ENCODE data around the gene BHLHA15.

Gene BHLHA15

GRCh38 chr7:98189559-98189958 lies 21.7 kb upstream of the BHLHA15 start:
- no peak for DNase-seq

- no peak for DNase-seq
These were observed 19.4 kb upstream of the BHLHA15 start for GRCh38 chr7:98191668-98192431.

DNA sequence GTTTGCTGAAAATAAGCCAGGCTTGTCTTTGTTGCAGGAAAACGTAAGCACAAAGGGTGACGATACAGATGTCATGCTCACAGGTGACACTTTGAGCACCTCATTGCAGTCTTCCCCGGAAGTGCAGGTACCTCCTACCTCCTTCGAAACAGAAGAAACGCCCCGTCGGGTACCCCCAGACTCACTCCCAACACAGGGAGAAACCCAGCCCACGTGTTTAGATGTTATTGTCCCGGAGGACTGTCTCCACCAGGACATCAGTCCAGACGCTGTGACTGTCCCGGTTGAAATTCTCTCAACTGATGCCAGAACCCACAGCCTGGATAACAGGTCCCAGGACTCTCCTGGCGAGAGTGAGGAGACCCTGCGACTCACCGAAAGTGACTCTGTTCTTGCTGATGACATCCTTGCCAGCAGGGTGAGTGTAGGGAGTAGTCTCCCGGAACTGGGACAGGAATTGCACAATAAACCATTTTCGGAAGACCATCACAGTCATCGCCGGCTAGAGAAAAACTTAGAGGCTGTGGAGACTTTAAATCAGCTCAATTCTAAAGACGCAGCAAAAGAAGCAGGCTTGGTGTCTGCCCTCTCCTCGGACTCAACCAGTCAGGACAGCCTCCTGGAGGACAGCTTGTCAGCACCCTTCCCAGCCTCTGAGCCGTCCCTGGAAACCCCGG lies 18.3 kb upstream of the BHLHA15 start:
- DNase-seq = no peak

DNA sequence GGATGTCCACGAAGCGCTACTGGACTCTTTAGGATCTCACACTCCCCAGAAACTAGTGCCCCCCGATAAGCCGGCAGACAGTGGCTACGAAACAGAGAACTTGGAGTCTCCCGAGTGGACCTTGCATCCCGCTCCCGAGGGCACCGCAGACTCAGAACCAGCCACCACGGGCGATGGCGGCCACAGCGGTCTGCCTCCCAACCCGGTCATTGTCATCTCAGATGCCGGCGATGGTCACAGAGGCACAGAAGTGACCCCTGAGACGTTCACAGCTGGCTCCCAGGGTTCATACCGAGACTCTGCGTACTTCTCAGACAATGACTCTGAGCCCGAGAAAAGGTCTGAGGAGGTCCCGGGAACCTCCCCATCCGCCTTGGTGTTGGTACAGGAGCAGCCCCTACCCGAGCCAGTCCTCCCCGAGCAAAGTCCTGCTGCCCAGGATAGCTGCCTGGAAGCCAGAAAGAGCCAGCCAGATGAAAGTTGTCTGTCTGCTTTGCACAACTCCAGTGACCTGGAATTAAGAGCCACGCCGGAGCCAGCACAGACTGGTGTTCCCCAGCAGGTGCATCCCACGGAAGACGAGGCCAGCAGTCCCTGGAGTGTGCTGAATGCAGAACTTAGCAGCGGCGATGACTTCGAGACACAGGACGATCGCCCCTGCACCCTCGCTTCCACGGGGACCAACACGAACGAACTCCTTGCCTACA lies 17.6 kb upstream of the BHLHA15 start:
- no peak for DNase-seq

DNA sequence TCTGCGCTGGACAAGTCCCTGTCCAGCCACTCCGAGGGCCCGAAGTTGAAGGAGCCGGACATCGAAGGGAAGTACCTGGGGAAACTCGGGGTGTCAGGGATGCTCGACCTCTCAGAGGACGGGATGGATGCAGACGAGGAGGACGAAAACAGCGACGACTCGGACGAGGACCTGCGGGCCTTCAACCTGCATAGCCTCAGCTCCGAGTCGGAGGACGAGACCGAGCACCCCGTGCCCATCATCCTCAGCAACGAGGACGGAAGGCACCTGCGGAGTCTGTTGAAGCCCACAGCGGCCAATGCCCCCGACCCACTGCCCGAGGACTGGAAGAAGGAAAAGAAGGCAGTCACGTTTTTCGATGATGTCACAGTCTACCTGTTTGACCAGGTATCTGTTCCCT lies 17.1 kb upstream of the BHLHA15 start:
- DNase-seq = no peak

GRCh38 chr7:98194672-98195457 lies 16.4 kb upstream of the BHLHA15 start:
- no peak for DNase-seq

GRCh38 chr7:98196706-98197605 lies 14.3 kb upstream of the BHLHA15 start:
- peak in 1 of 2 donors; percentile 11 for DNase-seq

DNA sequence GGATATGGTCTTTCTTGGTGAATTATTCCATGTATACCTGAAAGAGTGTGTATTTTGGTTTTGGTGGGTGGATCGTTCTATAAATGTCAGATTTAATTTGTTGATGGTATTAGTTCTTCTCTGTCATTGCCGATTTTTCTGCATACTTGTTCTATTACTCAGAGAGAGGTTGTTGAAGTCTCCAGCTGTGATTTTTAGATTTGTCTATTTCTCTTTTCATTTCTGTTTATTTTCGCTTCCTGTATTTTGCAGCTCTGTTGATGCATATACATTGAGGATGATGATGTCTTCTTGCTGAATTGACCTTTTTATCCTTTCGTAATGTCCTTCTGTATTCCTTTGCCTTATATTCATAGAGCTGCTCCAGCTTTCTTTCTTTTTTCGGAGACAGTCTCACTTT lies 12.1 kb upstream of the BHLHA15 start:
- no peak for DNase-seq

DNA sequence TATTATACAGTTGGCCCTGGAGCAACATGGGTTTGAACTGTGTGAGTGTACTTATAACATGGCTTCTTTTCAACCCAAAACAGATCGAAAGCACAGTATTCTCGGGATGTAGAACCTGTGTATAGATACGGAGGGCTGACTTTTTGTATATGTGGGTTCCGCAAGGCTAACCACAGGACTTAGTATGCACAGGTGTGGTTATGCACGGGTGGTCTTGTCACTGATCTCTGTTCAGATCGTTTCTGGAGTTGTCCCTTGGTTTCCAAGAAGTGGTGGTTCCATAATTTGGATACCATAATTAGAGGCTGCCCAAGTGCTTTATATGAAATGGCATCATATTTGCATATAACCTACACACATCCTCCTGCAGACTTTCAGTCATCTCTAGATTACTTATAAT lies 10.9 kb upstream of the BHLHA15 start:
- DNase-seq = no peak

DNA sequence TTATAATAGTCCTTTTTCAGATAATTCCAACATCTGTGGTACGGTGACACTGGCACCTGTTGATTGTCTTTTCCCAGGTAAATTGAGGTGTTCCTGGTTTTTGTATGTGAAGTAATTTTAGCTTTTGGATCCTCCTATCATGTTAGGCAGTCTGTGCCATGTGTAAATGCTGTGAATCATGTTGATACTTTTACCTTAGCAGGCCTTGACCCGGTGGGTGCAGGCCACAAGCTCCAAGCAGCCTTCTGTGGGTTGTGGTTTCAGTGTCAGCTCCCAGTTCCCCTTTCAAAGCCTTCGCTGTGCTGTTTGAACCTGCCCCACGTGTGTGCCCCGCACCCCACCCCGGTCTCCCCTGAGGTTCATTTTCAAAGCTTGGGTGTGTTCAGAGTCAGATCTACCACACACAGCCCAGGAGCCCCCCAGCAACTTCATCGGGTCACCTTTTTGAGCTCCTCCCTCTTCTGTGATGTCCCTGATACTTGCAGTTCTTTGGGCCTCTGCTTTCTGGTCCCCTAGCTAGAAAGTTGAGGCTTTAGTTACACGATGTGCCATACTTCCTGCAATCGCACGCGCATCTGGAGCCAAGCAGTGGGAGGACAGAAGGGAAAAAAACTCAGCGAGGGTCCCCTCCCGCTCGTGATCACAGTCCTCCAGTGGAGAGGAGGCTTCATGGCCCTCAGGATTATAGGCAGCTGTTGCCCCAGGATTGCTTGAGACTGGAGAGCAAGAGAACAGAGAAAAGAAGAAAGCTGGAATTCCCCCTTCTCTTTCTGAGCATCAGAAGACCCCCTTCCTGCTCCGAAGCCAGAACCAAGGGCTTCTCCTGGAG lies 8.7 kb upstream of the BHLHA15 start:
- DNase-seq = no peak

GRCh38 chr7:98203261-98203963 lies 7.8 kb upstream of the BHLHA15 start:
- no peak for DNase-seq

DNA sequence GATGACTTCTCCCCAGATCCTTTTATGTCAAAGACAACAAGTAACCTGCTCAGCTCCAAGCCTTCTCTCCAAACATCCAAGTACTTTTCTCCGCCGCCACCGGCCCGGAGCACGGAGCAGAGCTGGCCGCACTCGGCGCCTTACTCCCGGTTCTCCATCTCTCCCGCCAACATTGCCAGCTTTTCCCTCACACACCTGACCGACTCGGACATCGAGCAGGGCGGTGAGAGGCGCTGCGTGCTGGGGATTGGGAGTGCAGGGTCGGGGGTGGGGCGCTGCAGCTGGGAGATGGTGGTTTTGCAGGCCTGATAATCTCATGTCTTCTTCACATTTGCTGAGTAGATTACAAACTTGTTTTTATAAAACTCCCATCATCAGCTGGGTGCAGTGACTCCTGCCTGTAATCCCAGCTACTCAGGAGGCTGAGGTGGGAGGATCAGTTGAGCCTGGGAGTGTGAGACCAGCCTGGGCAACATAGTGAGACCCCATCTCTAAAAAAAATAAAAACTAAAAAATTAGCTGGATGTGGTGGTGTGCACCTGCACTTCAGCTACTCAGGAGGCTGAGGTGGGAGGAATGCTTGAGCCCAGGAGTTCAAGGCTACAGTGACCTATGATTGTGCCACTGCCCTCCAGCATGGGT lies 7.2 kb upstream of the BHLHA15 start:
- DNase-seq = no peak

- no peak for DNase-seq
These were observed 6.6 kb upstream of the BHLHA15 start for GRCh38 chr7:98204670-98205069.

DNA sequence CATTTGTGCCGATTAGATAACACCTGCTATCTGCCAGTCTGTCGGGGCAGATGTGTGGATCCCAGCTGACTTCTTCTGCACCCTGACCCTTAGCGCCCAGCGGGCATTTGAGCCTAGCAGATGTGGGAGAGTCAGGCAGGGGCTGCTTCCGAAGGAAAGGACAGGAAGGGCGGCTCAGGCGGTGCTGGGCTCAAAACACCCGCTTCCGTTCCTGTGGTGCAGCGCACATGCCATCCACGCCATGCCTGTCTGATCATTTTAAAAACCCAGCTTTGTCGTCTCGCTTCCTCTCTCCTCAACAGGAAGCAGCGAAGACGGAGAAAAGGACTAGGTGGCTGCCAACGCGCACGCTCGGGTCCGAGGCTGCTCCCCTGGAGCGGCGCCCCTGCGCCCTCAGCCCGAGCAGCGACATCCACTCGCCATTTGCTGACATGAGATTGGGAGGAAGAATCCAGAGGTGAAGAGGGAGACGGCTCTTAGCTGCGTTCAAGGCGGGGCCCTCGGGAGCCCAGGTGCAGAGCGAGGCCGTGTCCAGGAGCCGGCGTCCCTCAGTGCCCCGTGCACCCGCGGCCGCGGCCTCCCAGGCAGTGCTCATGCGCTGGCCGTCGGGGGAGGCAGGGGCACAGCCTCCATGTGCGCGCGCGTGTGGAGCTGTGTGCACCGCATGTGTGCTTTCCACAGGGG lies 5.9 kb upstream of the BHLHA15 start:
- DNase-seq = no peak

DNA sequence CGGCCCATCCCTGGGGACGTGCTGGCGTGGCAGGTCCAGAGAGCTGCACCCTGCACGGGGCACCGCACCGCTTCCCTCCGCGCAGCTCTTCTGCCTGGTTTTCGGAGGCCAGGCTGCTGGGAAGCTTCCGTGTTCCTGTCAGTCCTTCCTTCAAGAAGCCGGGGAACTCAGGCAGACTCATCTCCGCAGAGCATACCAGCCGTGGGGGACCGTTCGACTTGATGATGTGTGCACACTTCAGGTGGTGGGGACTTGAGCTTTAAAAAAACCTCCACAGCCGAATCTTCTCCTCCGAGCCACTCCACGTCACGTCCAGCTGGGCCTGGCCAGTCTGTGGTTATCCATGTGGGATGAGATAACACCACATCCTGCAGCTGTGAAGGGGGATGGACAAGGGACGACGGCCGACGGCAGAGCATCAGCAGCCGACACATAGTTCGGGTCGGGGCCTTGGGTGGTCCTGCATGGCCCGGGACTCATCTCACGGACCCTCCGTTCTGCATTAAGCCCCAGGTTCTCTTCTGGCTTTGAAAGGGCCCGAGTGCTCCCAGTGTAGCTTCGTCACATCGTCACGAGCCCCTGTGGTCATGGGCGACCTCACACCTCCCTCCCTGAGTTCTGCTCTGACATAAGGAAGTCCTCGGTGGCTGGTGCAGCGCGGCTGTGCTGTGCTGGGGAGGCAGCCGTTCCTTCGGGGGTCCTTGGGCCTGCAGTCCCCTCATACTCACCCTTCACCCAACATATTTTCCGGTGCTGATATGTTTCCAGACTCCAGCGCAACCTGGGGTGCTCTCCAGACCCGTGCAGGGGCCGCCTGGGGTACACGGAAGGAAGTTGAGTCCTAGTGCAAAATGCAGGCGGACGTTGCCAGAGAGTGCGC lies 4.5 kb upstream of the BHLHA15 start:
- DNase-seq = no peak

GRCh38 chr7:98209166-98209920 lies 1.9 kb upstream of the BHLHA15 start:
- DNase-seq = no peak

DNA sequence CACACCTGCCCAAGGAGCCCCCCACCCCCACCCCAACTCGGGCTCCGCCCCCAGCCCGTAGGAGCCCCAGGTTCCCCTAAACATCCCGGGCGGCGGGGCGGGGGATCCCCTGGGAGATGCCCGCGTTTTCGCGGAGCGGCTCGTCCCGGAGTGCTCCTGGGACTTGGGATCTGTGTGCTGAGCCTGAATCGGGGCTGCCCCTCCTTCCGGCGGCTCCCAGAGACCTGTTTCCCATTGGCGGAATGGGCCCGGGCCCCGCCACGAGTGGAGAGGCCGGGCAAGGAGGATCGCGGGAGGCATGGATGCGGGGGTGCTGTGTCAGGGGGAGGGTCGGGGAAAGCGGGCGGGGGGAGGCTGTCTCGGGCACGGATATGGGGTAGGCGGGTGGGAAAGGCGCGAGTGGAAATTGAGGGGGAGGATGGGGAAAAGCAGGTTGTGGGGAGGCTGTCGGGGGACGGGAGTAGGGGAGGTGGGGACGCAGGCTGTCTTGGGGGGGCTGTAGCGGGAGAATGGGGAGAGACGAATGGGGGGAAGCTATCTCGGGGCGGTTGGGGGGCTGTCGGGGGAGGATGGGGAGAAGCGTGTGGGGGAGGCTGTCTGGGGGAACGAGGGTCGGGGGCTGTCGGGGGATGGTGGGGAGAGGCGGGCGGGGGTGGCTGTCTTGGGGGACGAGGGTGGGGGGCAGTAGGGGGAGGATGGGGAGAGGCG lies 572 bp upstream of the BHLHA15 start:
- no peak for DNase-seq
